Body of pancreas (tissue), 4 donors: ENCODE measurements around the gene NRCAM.

Experiments used
- CTCF ChIP-seq, 7 experiments: fragments of 450-650 bp in 4 of 7; fragments of 200-600 bp in 3 of 7; sonication (generic) in 3 of 7; IDR thresholded peaks; one replicate each; pipeline ENCODE4 v1.5.1; 2016 to 2019; ENCODE audit warnings: antibody characterized with exemption in 7 of 7
- POLR2A ChIP-seq, 3 donors: fragments of 450-650 bp; IDR thresholded peaks; one replicate each; pipeline ENCODE4 v1.6.1; 2016; ENCODE audit warnings: antibody characterized with exemption in 3 of 3, mild to moderate bottlenecking in 2 of 3

GRCh38 chr7:108457871-108458270 is 1.6 kb upstream of the NRCAM start:
- TF ChIP-seq CTCF (IDR thresholded peaks at IDR 0.05) (no peak), POLR2A (IDR thresholded peaks at IDR 0.05) (no peak)
